CD4-positive, alpha-beta T cell treated with Interleukin-10 for 1 hour (primary cell): ENCODE data around the gene SFXN5.
"Not testable (repeated sequence)": the region's sequence is repeated elsewhere in the genome, so short reads cannot be mapped to it uniquely, and the experiment has no call there.

Experiments
- DNase-seq: peaks from one replicate; pipeline ENCODE4 v3.0.0-alpha.2; 2020

Gene SFXN5

GRCh38 chr2:73076701-73077423 lies 5.3 kb upstream of the SFXN5 start:
- DNase-seq = no peak

- no peak for DNase-seq
Measured at GRCh38 chr2:73075477-73076373, 4.2 kb upstream of the SFXN5 start.

GRCh38 chr2:73074110-73075069 lies 2.9 kb upstream of the SFXN5 start:
- DNase-seq = no peak

GRCh38 chr2:73072416-73072815 lies 904 bp upstream of the SFXN5 start:
- no peak for DNase-seq

GRCh38 chr2:73072129-73072395 lies 550 bp upstream of the SFXN5 start:
- DNase-seq = peak; percentile 3

- peak; percentile 27 for DNase-seq
Measured at GRCh38 chr2:73070643-73071359, 711 bp downstream of the SFXN5 start.

- DNase-seq = peak; percentile 19
Measured at GRCh38 chr2:73069855-73070642, 1.5 kb downstream of the SFXN5 start.

- no peak for DNase-seq
Measured at GRCh38 chr2:73069041-73069854, 2.3 kb downstream of the SFXN5 start.

GRCh38 chr2:73068147-73068546 lies 3.4 kb downstream of the SFXN5 start:
- DNase-seq = no peak

GRCh38 chr2:73067043-73067442 lies 4.5 kb downstream of the SFXN5 start:
- no peak for DNase-seq

GRCh38 chr2:73065070-73065469 lies 6.4 kb downstream of the SFXN5 start:
- DNase-seq = not testable (repeated sequence)

- DNase-seq = no peak
Measured at GRCh38 chr2:73063909-73064875, 7.3 kb downstream of the SFXN5 start.

- no peak for DNase-seq
Measured at GRCh38 chr2:73063472-73063871, 8.0 kb downstream of the SFXN5 start.

GRCh38 chr2:73059106-73059505 lies 12.4 kb downstream of the SFXN5 start:
- no peak for DNase-seq

- DNase-seq = no peak
Measured at GRCh38 chr2:73054980-73055379, 16.5 kb downstream of the SFXN5 start.

GRCh38 chr2:73053316-73054114 lies 18.0 kb downstream of the SFXN5 start:
- DNase-seq = no peak

- DNase-seq = no peak
Measured at GRCh38 chr2:73050121-73050545, 21.4 kb downstream of the SFXN5 start.
